Right hindlimb (tissue), 1 donor: ENCODE results near the gene ANKMY1.
"Not testable (repeated sequence)": the region's sequence is repeated elsewhere in the genome, so short reads cannot be mapped to it uniquely, and the experiment has no call there.

Experiments
- DNase-seq: peaks from one replicate; pipeline ENCODE4 v3.0.0-alpha.2; 2018

Gene ANKMY1

GRCh38 chr2:240551288-240551687 lies 6.5 kb downstream of the ANKMY1 start:
- DNase-seq: no peak

GRCh38 chr2:240539906-240540305 lies 17.9 kb downstream of the ANKMY1 start:
- DNase-seq: no peak

- DNase-seq: not testable (repeated sequence)
Measured at GRCh38 chr2:240539101-240539500, 18.7 kb downstream of the ANKMY1 start.

- DNase-seq: no peak
Measured at GRCh38 chr2:240538031-240538780, 19.6 kb downstream of the ANKMY1 start.

- DNase-seq: no peak
Measured at GRCh38 chr2:240532031-240532775, 25.6 kb downstream of the ANKMY1 start.

- DNase-seq: no peak
Measured at GRCh38 chr2:240531038-240531437, 26.8 kb downstream of the ANKMY1 start.

GRCh38 chr2:240530181-240530580 lies 27.6 kb downstream of the ANKMY1 start:
- no peak for DNase-seq

GRCh38 chr2:240529344-240529999 lies 28.3 kb downstream of the ANKMY1 start:
- no peak for DNase-seq

- no peak for DNase-seq
Measured at GRCh38 chr2:240528406-240529040, 29.3 kb downstream of the ANKMY1 start.

GRCh38 chr2:240527153-240527750 lies 30.5 kb downstream of the ANKMY1 start:
- no peak for DNase-seq

- DNase-seq: no peak
Measured at GRCh38 chr2:240526521-240526920, 31.3 kb downstream of the ANKMY1 start.

GRCh38 chr2:240525802-240526201 lies 32.0 kb downstream of the ANKMY1 start:
- DNase-seq: no peak

GRCh38 chr2:240524963-240525718 lies 32.6 kb downstream of the ANKMY1 start:
- no peak for DNase-seq

GRCh38 chr2:240523451-240524281 lies 34.1 kb downstream of the ANKMY1 start:
- DNase-seq: no peak

GRCh38 chr2:240522406-240522805 lies 35.4 kb downstream of the ANKMY1 start:
- DNase-seq: no peak

- not testable (repeated sequence) for DNase-seq
Measured at GRCh38 chr2:240521885-240522284, 35.9 kb downstream of the ANKMY1 start.

GRCh38 chr2:240520974-240521350 lies 36.8 kb downstream of the ANKMY1 start:
- DNase-seq: no peak

GRCh38 chr2:240520130-240520973 lies 37.4 kb downstream of the ANKMY1 start:
- no peak for DNase-seq

GRCh38 chr2:240519396-240520129 lies 38.2 kb downstream of the ANKMY1 start:
- peak; percentile 43 for DNase-seq
